ENCODE data around the gene PLCB1. TPM values are rescaled to one million over a fixed set of nuclear protein-coding genes. Genes with fewer than 3 reads are reported as not detected.

PLCB1 gene
- total RNA-seq, 2 experiments from 2014 or later = 3.1 to 3.6 TPM

DNA sequence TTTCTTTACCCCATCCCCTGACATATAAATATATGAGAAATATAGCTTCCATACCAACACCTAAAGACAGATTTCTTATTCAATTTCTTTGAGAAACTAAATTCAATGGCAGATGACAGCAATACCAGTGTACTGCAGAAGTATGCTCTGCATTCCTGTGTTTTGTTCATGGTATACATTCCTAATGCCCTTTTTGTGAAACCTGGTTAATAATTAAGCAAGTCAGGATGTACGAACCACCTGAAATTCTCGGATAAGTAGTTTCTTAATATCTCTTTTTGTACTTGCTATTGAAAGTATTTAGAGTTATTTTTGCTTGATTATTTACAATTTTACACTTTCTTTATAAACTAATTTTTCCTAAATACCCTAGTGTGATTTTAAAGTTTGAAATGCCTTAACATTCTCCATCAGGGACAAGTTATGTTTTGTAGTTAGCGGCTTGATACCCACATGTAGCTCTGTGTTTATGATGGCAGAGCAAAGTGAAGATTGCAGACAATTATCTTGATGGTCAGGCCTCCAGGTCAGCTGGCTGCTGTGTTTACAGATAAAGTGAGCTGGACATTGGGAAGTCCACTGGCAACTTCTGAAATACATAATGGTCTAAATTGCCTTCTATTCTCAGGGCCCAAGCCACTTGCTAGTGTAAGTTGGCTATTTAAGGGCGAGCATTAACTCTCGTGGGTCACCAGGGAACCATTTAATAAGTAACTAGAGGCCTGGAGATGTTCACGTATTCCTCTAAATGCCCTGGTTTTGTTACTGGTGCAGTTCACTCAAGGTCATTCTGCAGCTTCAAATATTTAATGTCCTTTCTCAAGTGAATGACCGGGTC lies 58.2 kb downstream of the PLCB1 start:
- ChIA-PET POLR2A (no interaction called here), CTCF (no interaction called here)
- intact Hi-C loops (cut with micrococcal nuclease) = no loop called here
- Mint-ChIP-seq H3K4me3 (no peak overlapping the region), H3K9me3 (peaks cover 11% of the 10 kb centered on the region), H3K36me3 (ENCODE audit: low read depth) (peaks cover 1% of the 10 kb centered on the region), H3K4me1 (ENCODE audit: low read depth) (peaks cover 6% of the 10 kb centered on the region), H3K27ac (no peak overlapping the region), H3K27me3 (peaks cover 6% of the 10 kb centered on the region)
- TF ChIP-seq, protein P1, sequence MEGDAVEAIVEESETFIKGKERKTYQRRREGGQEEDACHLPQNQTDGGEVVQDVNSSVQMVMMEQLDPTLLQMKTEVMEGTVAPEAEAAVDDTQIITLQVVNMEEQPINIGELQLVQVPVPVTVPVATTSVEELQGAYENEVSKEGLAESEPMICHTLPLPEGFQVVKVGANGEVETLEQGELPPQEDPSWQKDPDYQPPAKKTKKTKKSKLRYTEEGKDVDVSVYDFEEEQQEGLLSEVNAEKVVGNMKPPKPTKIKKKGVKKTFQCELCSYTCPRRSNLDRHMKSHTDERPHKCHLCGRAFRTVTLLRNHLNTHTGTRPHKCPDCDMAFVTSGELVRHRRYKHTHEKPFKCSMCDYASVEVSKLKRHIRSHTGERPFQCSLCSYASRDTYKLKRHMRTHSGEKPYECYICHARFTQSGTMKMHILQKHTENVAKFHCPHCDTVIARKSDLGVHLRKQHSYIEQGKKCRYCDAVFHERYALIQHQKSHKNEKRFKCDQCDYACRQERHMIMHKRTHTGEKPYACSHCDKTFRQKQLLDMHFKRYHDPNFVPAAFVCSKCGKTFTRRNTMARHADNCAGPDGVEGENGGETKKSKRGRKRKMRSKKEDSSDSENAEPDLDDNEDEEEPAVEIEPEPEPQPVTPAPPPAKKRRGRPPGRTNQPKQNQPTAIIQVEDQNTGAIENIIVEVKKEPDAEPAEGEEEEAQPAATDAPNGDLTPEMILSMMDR (IDR thresholded peaks at IDR 0.05) = no peak
- ATAC-seq (no peak), DNase-seq (no peak)

DNA sequence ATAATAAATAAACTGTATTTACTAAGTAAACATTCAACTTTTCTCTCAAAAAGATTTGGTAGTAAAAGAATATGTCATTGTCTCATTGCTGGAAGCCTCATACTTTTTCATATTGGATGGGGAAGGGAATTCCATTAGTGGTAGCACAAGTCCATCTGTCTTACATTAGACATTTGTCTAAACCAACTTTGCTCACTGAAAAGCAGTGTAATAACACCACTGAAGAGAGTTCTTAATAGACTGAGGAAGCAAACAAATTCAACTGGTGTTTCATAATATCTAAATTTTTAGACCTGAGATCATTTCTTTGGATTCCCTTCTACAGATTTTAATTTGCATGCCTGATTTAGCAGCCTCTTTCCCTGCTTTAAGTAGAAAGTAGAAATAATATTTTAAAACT lies 62.7 kb downstream of the PLCB1 start:
- no peak for ATAC-seq
- Mint-ChIP-seq H3K36me3 (ENCODE audit: low read depth) (peaks cover 1% of the 10 kb centered on the region), H3K9me3 (peaks cover 13% of the 10 kb centered on the region), H3K4me3 (no peak overlapping the region), H3K27ac (no peak overlapping the region), H3K27me3 (no peaks in the 10 kb centered on the region), H3K4me1 (ENCODE audit: low read depth) (peaks cover 6% of the 10 kb centered on the region)
- DNase-seq = no peak
- TF ChIP-seq, protein P1 (IDR thresholded peaks at IDR 0.05) = no peak
- POLR2A ChIA-PET = no interaction called here
- intact Hi-C loops (cut with micrococcal nuclease) = no loop called here
- CTCF ChIA-PET = interaction anchor here (0.8 kb wide), 1 partner anchor 18 kb away, joined by 3 read pairs; no protein-coding TSS in a partner anchor

DNA sequence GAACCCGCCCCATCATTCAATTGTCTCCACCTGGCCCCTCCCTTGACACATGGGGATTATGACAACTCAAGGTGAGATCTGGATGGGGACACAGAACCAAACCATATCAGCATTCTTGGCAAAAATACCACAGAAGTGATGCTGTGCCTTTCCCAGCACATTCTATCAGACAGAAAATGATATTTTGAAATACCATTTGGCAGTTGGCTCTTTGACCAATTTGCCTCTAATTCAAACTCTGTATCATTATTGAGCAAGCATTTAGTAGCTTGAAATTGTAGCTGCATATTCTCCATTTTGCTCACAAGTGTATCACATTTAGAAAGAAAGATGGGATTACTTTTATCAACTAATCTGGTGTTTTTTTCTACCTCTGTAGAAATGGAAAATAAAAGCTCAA lies 64.0 kb downstream of the PLCB1 start:
- H3K36me3 Mint-ChIP-seq (ENCODE audit: low read depth) = peaks cover 1% of the 10 kb centered on the region
- peaks cover 13% of the 10 kb centered on the region for H3K9me3 Mint-ChIP-seq
- TF ChIP-seq, protein P1 (IDR thresholded peaks at IDR 0.05) = no peak
- ChIA-PET CTCF (no interaction called here), POLR2A (no interaction called here)
- no peaks in the 10 kb centered on the region for H3K27me3 Mint-ChIP-seq
- DNase-seq (no peak), ATAC-seq (no peak)
- no peak overlapping the region for H3K4me3 Mint-ChIP-seq
- H3K4me1 Mint-ChIP-seq (ENCODE audit: low read depth) = peaks cover 6% of the 10 kb centered on the region
- H3K27ac Mint-ChIP-seq = no peak overlapping the region
- intact Hi-C loops (cut with micrococcal nuclease) = no loop called here

DNA sequence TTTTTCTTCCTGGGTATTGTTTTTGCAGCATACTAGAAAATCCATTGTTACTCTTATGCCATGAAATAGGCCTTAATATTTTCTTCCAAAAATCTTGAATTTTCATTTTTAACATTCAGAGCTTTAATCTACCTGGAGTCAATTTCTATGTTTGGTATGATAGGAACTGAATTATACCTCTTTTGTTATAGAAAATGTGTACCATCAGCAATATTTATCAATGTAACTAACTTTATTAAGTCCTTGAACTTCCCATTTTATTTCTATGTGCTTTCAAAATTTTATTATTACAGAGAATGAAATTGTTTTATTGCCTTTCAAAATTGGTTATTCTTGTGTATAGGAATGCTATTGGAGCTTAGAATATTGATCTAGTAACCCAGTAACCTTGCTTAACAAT lies 68.2 kb downstream of the PLCB1 start:
- ChIA-PET CTCF (no interaction called here), POLR2A (no interaction called here)
- no peak overlapping the region for H3K4me3 Mint-ChIP-seq
- no peak overlapping the region for H3K27ac Mint-ChIP-seq
- intact Hi-C loops (cut with micrococcal nuclease) = no loop called here
- H3K27me3 Mint-ChIP-seq = no peaks in the 10 kb centered on the region
- no peaks in the 10 kb centered on the region for H3K36me3 Mint-ChIP-seq (ENCODE audit: low read depth)
- TF ChIP-seq, protein P1 (IDR thresholded peaks at IDR 0.05) = no peak
- H3K4me1 Mint-ChIP-seq (ENCODE audit: low read depth) = no peaks in the 10 kb centered on the region
- no peak for DNase-seq
- ATAC-seq = no peak
- H3K9me3 Mint-ChIP-seq = peaks cover 1% of the 10 kb centered on the region

DNA sequence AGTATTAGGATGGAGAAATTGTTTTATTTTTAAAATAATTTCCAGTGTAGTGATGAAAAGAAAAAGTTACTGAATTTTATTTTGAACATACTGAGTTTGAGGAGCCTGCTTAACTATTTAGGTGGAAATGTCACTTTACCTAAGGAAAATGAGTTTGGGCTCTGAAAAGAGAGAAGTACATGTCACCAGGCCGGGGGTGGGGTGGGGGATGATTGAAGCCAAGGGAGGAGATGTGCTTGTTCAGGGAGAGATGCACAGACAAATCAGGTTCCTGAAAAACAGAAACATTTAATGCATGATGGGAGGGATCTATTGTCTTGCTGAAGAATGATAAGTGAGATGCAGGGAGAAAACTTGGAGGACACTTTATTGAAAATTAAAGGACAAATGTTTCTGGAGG lies 71.3 kb downstream of the PLCB1 start:
- ChIA-PET POLR2A (no interaction called here), CTCF (interaction anchor here (1.0 kb wide), 1 partner anchor 10 kb away, joined by 3 read pairs; no protein-coding TSS in a partner anchor)
- no peak overlapping the region for H3K27ac Mint-ChIP-seq
- no peaks in the 10 kb centered on the region for H3K27me3 Mint-ChIP-seq
- TF ChIP-seq, protein P1 (IDR thresholded peaks at IDR 0.05) = no peak
- DNase-seq (no peak), ATAC-seq (no peak)
- no peaks in the 10 kb centered on the region for H3K36me3 Mint-ChIP-seq (ENCODE audit: low read depth)
- H3K9me3 Mint-ChIP-seq = no peaks in the 10 kb centered on the region
- H3K4me3 Mint-ChIP-seq = no peak overlapping the region
- no peaks in the 10 kb centered on the region for H3K4me1 Mint-ChIP-seq (ENCODE audit: low read depth)
- intact Hi-C loops (cut with micrococcal nuclease) = no loop called here
